Measurements from ENCODE around the gene LSS. TPM values are rescaled to one million over a fixed set of nuclear protein-coding genes. Genes with fewer than 3 reads are reported as not detected.

LSS gene
- total and polyA plus RNA-seq, 8 donors, result 16.1 to 34.1 (median 25.2) TPM

- no peaks in the 10 kb centered on the region for H3K27me3 ChIP-seq
- no peaks in the 10 kb centered on the region for H3K4me1 ChIP-seq
- no peak overlapping the region for H3K4me3 ChIP-seq
- H3K36me3 ChIP-seq, result peaks cover 0 to 88% (median 43%) of the 10 kb centered on the region in 3 donors
- TF ChIP-seq CTCF (IDR thresholded peaks at IDR 0.05), result no peak
- no peaks in the 10 kb centered on the region for H3K9me3 ChIP-seq
- intact Hi-C loops (cut with DNase I), result no loop called here
- no peak for FAIRE-seq
- 82 to 90% methylated on average over 8 of the region's 8 CpGs for WGBS, 2 donors
- no peak overlapping the region for H3K27ac ChIP-seq
- DNase-seq, result no peak
- ATAC-seq, result no peak
These were observed 25.1 kb upstream of the LSS start for GRCh38 chr21:46253610-46254124.

- DNase-seq, result no peak
- Histone ChIP-seq H3K27me3 (no peaks in the 10 kb centered on the region), H3K4me1 (no peaks in the 10 kb centered on the region), H3K27ac (no peak overlapping the region), H3K4me3 (no peak overlapping the region), H3K9me3 (no peaks in the 10 kb centered on the region), H3K36me3 (peaks cover 0 to 81% (median 40%) of the 10 kb centered on the region in 3 donors)
- intact Hi-C loops (cut with DNase I), result no loop called here
- no peak for TF ChIP-seq CTCF (IDR thresholded peaks at IDR 0.05)
- no peak for FAIRE-seq
- WGBS, 2 donors, result 94 to 95% methylated on average over 4 of the region's 4 CpGs
- no peak for ATAC-seq
These were observed 24.3 kb upstream of the LSS start for GRCh38 chr21:46252840-46253239.

DNA sequence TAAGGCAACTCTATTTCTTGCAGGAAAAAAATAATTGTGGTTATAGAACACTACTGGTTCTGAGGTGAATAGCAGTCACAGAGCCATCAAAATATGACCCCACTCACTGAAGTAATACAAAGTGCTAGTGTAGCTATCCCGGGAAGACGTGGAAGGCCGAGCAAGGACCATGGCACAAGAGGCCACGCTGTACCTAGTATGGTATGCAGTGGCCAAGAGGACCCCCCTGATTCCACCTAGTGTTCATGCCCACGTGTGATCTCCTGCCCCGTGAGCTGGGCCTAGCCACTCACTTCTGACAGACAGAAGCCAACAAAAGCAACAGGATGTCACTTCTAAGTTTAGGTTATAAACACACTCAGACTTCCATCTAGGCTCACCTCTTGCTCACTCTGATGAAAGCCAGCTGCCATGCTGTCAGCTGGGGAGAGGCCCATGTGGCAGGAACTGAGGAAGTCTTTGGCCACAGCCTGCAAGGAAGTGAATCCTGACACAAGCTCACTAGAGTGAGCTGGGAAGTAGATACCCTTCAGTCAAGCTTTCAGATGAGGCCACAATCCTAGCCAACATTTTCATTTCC lies 21.7 kb upstream of the LSS start:
- Histone ChIP-seq H3K4me1 (no peaks in the 10 kb centered on the region), H3K9me3 (no peaks in the 10 kb centered on the region), H3K36me3 (peaks cover 0 to 77% (median 27%) of the 10 kb centered on the region in 3 donors), H3K27me3 (no peaks in the 10 kb centered on the region), H3K4me3 (no peak overlapping the region), H3K27ac (no peak overlapping the region)
- 94% methylated on average over 6 of the region's 6 CpGs for WGBS, 2 donors
- no peak for TF ChIP-seq CTCF (IDR thresholded peaks at IDR 0.05)
- DNase-seq, result no peak
- ATAC-seq, result no peak
- intact Hi-C loops (cut with DNase I), result no loop called here
- FAIRE-seq, result no peak

GRCh38 chr21:46248827-46249226 lies 20.3 kb upstream of the LSS start:
- Histone ChIP-seq H3K4me1 (no peaks in the 10 kb centered on the region), H3K36me3 (peaks cover 0 to 77% (median 20%) of the 10 kb centered on the region in 3 donors), H3K27ac (no peak overlapping the region), H3K9me3 (no peaks in the 10 kb centered on the region), H3K4me3 (no peak overlapping the region), H3K27me3 (no peaks in the 10 kb centered on the region)
- ATAC-seq (no peak), DNase-seq (no peak), FAIRE-seq (no peak)
- 92 to 96% methylated on average over 2 of the region's 2 CpGs for WGBS, 2 donors
- TF ChIP-seq CTCF (IDR thresholded peaks at IDR 0.05), result no peak
- intact Hi-C loops (cut with DNase I), result no loop called here

GRCh38 chr21:46248422-46248782 lies 19.8 kb upstream of the LSS start:
- no peak for TF ChIP-seq CTCF (IDR thresholded peaks at IDR 0.05)
- Histone ChIP-seq H3K4me1 (no peaks in the 10 kb centered on the region), H3K27ac (no peak overlapping the region), H3K4me3 (no peak overlapping the region), H3K36me3 (peaks cover 0 to 78% (median 20%) of the 10 kb centered on the region in 3 donors), H3K9me3 (no peaks in the 10 kb centered on the region), H3K27me3 (no peaks in the 10 kb centered on the region)
- 88 to 100% methylated on average over 1 of the region's 1 CpG for WGBS, 2 donors
- no peak for FAIRE-seq
- no peak for ATAC-seq
- intact Hi-C loops (cut with DNase I), result no loop called here
- DNase-seq, result no peak

Data from pancreas (tissue), 10 donors.